HepG2 (cell line): ENCODE data around the gene ZNF821. TPM values are rescaled to one million over a fixed set of nuclear protein-coding genes. Genes with fewer than 3 reads are reported as not detected.
A peak's percentile ranks its signal among the peaks of the same experiment; 100 is the strongest.

Experiments
- KDM4B ChIP-seq: sonication (generic); formaldehyde crosslinking; IDR thresholded peaks from 2 replicates; pipeline ENCODE4 v1.4.0; 2020; ENCODE audit warnings: missing genetic modification reagents
- MBD4 ChIP-seq: IDR thresholded peaks from 2 replicates; pipeline ENCODE4 v1.6.1; 2012; ENCODE audit warnings: low read length, inconsistent platforms, borderline replicate concordance
- MEF2D ChIP-seq: sonication (generic); formaldehyde crosslinking; IDR thresholded peaks from 2 replicates; pipeline ENCODE4 v1.5.1; 2020; ENCODE audit warnings: mild to moderate bottlenecking, missing genetic modification reagents
- MTF2 ChIP-seq: sonication (generic); formaldehyde crosslinking; IDR thresholded peaks from 2 replicates; pipeline ENCODE4 v1.5.0; 2020; ENCODE audit warnings: missing genetic modification reagents, borderline replicate concordance
- SATB2 ChIP-seq: sonication (generic); formaldehyde crosslinking; IDR thresholded peaks from 2 replicates; pipeline ENCODE4 v1.5.0; 2020; ENCODE audit warnings: missing genetic modification reagents
- SRY ChIP-seq: sonication (generic); formaldehyde crosslinking; IDR thresholded peaks from 2 replicates; pipeline ENCODE4 v1.8.0; 2022; ENCODE audit warnings: mild to moderate bottlenecking, missing genetic modification reagents
- ZBTB42 ChIP-seq: sonication (generic); formaldehyde crosslinking; IDR thresholded peaks from 2 replicates; pipeline ENCODE4 v1.5.0; 2020; ENCODE audit warnings: mild to moderate bottlenecking, missing genetic modification reagents
- ZFYVE20 ChIP-seq: sonication (generic); formaldehyde crosslinking; IDR thresholded peaks from 2 replicates; pipeline ENCODE4 v1.8.0; 2023; ENCODE audit warnings: low read depth, mild to moderate bottlenecking, moderate library complexity, missing genetic modification reagents, borderline replicate concordance
- ZKSCAN5 ChIP-seq: sonication (generic); formaldehyde crosslinking; IDR thresholded peaks from 2 replicates; pipeline ENCODE4 v1.5.1; 2020; ENCODE audit warnings: mild to moderate bottlenecking, missing genetic modification reagents
- ZNF136 ChIP-seq: sonication (generic); formaldehyde crosslinking; IDR thresholded peaks from 2 replicates; pipeline ENCODE4 v1.8.1; 2022; ENCODE audit warnings: low read depth, mild to moderate bottlenecking, moderate library complexity, missing genetic modification reagents
- ZNF296 ChIP-seq: sonication (generic); formaldehyde crosslinking; conservative IDR thresholded peaks from 2 replicates; pipeline ENCODE4 v1.5.0; 2020; ENCODE audit warnings: mild to moderate bottlenecking, missing genetic modification reagents
- ZNF431 ChIP-seq: sonication (generic); formaldehyde crosslinking; IDR thresholded peaks from 2 replicates; pipeline ENCODE4 v1.9.0; 2022; ENCODE audit warnings: missing genetic modification reagents, low read depth, mild to moderate bottlenecking, borderline replicate concordance
- ZNF562 ChIP-seq: sonication (generic); formaldehyde crosslinking; IDR thresholded peaks from 2 replicates; pipeline ENCODE4 v1.8.0; 2022; ENCODE audit warnings: missing genetic modification reagents, borderline replicate concordance
- ZNF564 ChIP-seq: sonication (generic); formaldehyde crosslinking; IDR thresholded peaks from 2 replicates; pipeline ENCODE4 v1.8.1; 2023; ENCODE audit warnings: mild to moderate bottlenecking, missing genetic modification reagents
- ZNF577 ChIP-seq: sonication (generic); formaldehyde crosslinking; IDR thresholded peaks from 2 replicates; pipeline ENCODE4 v1.4.0; 2020; ENCODE audit warnings: mild to moderate bottlenecking, low read depth, missing genetic modification reagents, borderline replicate concordance
- ZSCAN22 ChIP-seq: sonication (generic); formaldehyde crosslinking; IDR thresholded peaks from 2 replicates; pipeline ENCODE4 v1.4.0; 2020; ENCODE audit warnings: mild to moderate bottlenecking, missing genetic modification reagents
- ZSCAN29 ChIP-seq: sonication (generic); formaldehyde crosslinking; conservative IDR thresholded peaks from 2 replicates; pipeline ENCODE4 v1.4.0; 2020; ENCODE audit warnings: mild to moderate bottlenecking, missing genetic modification reagents
- polyA plus RNA-seq, 8 experiments: library from polyadenylated mRNA; depleted of rRNA in 3 of 8; stranded (reverse) in 7 of 8; unstranded in 1 of 8; fragments of >200 nt; fragmentation: Illumina TruSeq in 4 of 8; extraction: Trizol in 4 of 8; gene quantifications; 2 replicates each; pipeline versions ENCODE4 v1.2.1 to v1.2.3, GENCODE V29; 2011 to 2016; ENCODE audit warnings: low read depth in 4 of 8, missing spikeins in 1 of 8, mixed read lengths in 1 of 8; ENCODE audit not compliant: insufficient read depth in 1 of 8
- total RNA-seq, 5 experiments: library from RNA; depleted of rRNA; stranded (reverse); fragments of >200 nt; fragmentation: Illumina TruSeq; extraction: Trizol; gene quantifications; 2 replicates each; pipeline ENCODE4 v1.2.3, GENCODE V29; 2016; ENCODE audit warnings: low read depth in 1 of 5
- TF ChIP-seq, protein P1 (sequence below): sonication (generic); formaldehyde crosslinking; IDR thresholded peaks from 2 replicates; pipeline ENCODE4 v1.8.0; 2022; ENCODE audit warnings: mild to moderate bottlenecking, missing genetic modification reagents; ENCODE audit not compliant: insufficient replicate concordance
- TF ChIP-seq, protein P2 (sequence below): sonication (generic); formaldehyde crosslinking; IDR thresholded peaks from 2 replicates; pipeline ENCODE4 v1.5.0; 2020; ENCODE audit warnings: mild to moderate bottlenecking, missing genetic modification reagents
- TF ChIP-seq, protein P3 (sequence below): sonication (generic); formaldehyde crosslinking; IDR thresholded peaks from 2 replicates; pipeline ENCODE4 v1.4.0; 2020; ENCODE audit warnings: missing genetic modification reagents
- TF ChIP-seq, protein P4 (sequence below): fragments of 450-650 bp; IDR thresholded peaks from 2 replicates; pipeline ENCODE4 v1.6.1; 2016
- TF ChIP-seq, protein P5 (sequence below): sonication (generic); formaldehyde crosslinking; IDR thresholded peaks from 2 replicates; pipeline ENCODE4 v1.8.1; 2022; ENCODE audit warnings: low read depth, mild to moderate bottlenecking, missing genetic modification reagents

The ZNF821 gene
- total and polyA plus RNA-seq, 2 of the 13 experiments (the other 11 are each of a cell fraction or from before 2014, with no cell fraction given) = 7.0 to 9.1 TPM

DNA sequence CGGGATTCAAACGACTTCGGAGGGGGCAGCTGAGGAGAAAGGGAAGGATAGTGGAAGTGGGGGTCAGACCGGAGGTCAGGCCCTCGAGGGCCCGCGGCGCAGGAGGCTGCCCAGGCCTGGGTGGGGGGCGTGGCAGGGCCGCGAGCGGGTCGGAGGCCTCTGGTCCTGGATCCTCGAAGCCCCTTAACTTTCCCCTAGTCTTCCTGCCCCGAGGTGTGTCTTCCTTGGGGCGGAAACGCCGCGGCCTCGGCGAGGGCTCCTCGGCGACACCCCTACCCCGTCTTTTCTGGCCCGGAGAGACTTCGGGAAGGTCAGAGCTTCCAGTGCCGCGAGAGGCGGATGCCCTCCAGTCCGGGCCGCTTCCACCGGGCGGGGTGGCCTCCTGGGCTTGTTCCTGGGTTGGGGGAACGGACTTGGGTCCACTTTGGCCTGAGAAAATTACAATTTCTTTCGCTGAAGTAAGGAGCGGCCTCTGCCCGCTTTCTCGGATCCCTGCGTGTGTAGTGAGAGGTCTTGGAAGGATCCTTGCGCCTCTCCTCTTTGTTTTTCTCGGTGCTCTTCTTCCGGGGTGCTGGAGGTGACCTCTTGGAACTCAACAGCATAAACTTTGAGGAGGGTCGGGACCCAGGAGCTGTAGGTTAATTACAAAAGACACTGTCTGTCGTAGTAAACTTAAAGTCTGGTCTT is 11.8 kb upstream of the ZNF821 start (continued):
- TF ChIP-seq, protein P1, sequence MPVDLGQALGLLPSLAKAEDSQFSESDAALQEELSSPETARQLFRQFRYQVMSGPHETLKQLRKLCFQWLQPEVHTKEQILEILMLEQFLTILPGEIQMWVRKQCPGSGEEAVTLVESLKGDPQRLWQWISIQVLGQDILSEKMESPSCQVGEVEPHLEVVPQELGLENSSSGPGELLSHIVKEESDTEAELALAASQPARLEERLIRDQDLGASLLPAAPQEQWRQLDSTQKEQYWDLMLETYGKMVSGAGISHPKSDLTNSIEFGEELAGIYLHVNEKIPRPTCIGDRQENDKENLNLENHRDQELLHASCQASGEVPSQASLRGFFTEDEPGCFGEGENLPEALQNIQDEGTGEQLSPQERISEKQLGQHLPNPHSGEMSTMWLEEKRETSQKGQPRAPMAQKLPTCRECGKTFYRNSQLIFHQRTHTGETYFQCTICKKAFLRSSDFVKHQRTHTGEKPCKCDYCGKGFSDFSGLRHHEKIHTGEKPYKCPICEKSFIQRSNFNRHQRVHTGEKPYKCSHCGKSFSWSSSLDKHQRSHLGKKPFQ (CRISPR knock-in tag) = no peak
- TF ChIP-seq ZNF564 (CRISPR knock-in tag) (no peak), SATB2 (CRISPR knock-in tag) (no peak), ZNF577 (0 out of 2 replicates have a peak, but pooled peaks have one; percentile 2), ZNF431 (no peak), ZKSCAN5 (CRISPR knock-in tag) (no peak; the same call in 1 of the 2 replicates), ZNF136 (CRISPR knock-in tag) (no peak), ZSCAN22 (CRISPR knock-in tag) (0 out of 2 replicates have a peak, but pooled peaks have one; percentile 24), MTF2 (CRISPR knock-in tag) (no peak), MEF2D (CRISPR knock-in tag) (no peak), SRY (CRISPR knock-in tag) (no peak), ZFYVE20 (CRISPR knock-in tag) (no peak), ZBTB42 (peak; percentile 20; the same call in 1 of the 2 replicates), ZNF562 (CRISPR knock-in tag) (no peak), ZSCAN29 (no peak), MBD4 (no peak), KDM4B (CRISPR knock-in tag) (no peak), ZNF296 (CRISPR knock-in tag) (no peak)
- TF ChIP-seq, protein P2, sequence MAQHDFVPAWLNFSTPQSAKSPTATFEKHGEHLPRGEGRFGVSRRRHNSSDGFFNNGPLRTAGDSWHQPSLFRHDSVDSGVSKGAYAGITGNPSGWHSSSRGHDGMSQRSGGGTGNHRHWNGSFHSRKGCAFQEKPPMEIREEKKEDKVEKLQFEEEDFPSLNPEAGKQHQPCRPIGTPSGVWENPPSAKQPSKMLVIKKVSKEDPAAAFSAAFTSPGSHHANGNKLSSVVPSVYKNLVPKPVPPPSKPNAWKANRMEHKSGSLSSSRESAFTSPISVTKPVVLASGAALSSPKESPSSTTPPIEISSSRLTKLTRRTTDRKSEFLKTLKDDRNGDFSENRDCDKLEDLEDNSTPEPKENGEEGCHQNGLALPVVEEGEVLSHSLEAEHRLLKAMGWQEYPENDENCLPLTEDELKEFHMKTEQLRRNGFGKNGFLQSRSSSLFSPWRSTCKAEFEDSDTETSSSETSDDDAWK (CRISPR knock-in tag) = no peak
- TF ChIP-seq, protein P3, sequence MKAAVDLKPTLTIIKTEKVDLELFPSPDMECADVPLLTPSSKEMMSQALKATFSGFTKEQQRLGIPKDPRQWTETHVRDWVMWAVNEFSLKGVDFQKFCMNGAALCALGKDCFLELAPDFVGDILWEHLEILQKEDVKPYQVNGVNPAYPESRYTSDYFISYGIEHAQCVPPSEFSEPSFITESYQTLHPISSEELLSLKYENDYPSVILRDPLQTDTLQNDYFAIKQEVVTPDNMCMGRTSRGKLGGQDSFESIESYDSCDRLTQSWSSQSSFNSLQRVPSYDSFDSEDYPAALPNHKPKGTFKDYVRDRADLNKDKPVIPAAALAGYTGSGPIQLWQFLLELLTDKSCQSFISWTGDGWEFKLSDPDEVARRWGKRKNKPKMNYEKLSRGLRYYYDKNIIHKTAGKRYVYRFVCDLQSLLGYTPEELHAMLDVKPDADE (CRISPR knock-in tag) = no peak
- TF ChIP-seq, protein P4, sequence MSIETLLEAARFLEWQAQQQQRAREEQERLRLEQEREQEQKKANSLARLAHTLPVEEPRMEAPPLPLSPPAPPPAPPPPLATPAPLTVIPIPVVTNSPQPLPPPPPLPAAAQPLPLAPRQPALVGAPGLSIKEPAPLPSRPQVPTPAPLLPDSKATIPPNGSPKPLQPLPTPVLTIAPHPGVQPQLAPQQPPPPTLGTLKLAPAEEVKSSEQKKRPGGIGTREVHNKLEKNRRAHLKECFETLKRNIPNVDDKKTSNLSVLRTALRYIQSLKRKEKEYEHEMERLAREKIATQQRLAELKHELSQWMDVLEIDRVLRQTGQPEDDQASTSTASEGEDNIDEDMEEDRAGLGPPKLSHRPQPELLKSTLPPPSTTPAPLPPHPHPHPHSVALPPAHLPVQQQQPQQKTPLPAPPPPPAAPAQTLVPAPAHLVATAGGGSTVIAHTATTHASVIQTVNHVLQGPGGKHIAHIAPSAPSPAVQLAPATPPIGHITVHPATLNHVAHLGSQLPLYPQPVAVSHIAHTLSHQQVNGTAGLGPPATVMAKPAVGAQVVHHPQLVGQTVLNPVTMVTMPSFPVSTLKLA = no peak
- TF ChIP-seq, protein P5, sequence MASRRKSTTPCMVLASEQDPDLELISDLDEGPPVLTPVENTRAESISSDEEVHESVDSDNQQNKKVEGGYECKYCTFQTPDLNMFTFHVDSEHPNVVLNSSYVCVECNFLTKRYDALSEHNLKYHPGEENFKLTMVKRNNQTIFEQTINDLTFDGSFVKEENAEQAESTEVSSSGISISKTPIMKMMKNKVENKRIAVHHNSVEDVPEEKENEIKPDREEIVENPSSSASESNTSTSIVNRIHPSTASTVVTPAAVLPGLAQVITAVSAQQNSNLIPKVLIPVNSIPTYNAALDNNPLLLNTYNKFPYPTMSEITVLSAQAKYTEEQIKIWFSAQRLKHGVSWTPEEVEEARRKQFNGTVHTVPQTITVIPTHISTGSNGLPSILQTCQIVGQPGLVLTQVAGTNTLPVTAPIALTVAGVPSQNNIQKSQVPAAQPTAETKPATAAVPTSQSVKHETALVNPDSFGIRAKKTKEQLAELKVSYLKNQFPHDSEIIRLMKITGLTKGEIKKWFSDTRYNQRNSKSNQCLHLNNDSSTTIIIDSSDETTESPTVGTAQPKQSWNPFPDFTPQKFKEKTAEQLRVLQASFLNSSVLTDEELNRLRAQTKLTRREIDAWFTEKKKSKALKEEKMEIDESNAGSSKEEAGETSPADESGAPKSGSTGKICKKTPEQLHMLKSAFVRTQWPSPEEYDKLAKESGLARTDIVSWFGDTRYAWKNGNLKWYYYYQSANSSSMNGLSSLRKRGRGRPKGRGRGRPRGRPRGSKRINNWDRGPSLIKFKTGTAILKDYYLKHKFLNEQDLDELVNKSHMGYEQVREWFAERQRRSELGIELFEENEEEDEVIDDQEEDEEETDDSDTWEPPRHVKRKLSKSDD (CRISPR knock-in tag) = no peak
